GM12865 (cell line): ENCODE measurements around the gene CERS3.
A peak's percentile ranks its signal among the peaks of the same experiment; 100 is the strongest.

Source experiments
- DNase-seq: peaks from one replicate; pipeline ENCODE4 v3.0.0; 2010; ENCODE audit warnings: low read depth
- H3K4me3 ChIP-seq: 2 replicates; pipeline ENCODE4 v1.5.1; 2011; ENCODE audit warnings: mild to moderate bottlenecking, low read depth, low read length, control low read depth
- CTCF ChIP-seq: IDR thresholded peaks from 2 replicates; pipeline ENCODE4 v1.5.1; 2011; ENCODE audit warnings: low read length, control low read depth, low read depth, inconsistent platforms; ENCODE audit not compliant: insufficient read depth; ENCODE audit errors: missing control alignments

CERS3 gene

DNA sequence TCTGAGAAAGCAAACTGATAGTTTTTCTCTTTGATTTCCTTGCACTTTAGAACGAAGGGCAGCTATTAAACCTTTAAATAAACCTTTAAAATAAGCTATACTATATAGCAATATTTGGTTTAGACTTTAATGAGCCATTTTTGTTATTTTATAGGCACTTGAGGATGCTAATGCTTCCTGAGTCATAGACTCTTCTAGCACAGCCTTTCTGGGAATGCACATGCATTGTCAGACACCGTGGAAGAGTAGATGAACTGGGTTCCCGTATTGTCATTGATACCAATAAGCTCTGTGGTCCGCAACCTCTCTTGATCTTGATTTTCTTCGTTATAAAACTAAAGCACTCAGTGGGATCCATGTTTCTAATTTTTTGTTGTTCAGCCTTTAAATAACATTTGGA is 27.6 kb downstream of the CERS3 start:
- no peak for TF ChIP-seq CTCF
- no peak for DNase-seq
- no peak overlapping the region for H3K4me3 ChIP-seq

- no peak for TF ChIP-seq CTCF
- DNase-seq = no peak
- H3K4me3 ChIP-seq = no peak overlapping the region
Measured at GRCh38 chr15:100500226-100500990, 28.3 kb downstream of the CERS3 start.

GRCh38 chr15:100495861-100496260 is 32.9 kb downstream of the CERS3 start:
- DNase-seq = no peak
- TF ChIP-seq CTCF = no peak
- H3K4me3 ChIP-seq = no peak overlapping the region

DNA sequence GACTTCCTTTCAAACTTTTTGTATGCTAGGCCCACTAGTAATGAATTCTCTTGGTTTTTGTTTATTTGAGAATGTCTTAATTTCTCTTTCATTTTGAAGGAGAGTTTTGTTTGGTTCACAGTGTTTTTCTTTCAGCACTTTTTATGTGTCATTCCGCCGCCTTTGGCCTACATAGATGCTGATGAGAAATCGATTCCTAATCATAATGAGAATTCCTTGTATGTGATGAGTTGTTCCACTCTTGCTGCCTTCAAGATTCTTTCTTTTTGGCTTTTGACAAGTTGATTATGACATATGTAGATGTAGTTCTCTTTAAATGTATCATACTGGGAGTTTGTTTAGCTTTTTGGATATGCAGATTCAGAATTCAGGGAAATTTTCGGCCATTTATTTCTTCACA is 35.5 kb downstream of the CERS3 start:
- peak; percentile 3 for DNase-seq
- TF ChIP-seq CTCF = no peak
- H3K4me3 ChIP-seq = no peak overlapping the region

GRCh38 chr15:100484443-100484842 is 44.3 kb downstream of the CERS3 start:
- H3K4me3 ChIP-seq = no peak overlapping the region
- DNase-seq = no peak
- TF ChIP-seq CTCF = no peak

DNA sequence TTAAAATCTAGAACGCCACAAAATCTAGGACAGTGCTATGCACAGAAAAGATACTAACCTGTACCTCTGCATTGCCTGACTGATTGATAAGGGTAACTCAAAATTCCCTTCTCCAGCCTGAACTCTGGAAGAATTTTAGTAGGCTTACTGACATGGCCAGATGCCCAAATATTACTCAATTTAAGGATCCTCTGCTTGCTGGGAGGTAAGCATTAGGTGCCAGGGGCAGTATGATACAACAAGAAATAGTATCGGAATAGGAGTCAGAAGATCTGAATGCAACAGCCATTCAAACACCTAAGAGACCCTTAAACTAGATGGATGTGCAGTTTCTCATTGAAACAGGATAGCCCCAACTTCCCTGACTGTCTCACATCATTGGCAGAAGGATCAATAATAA is 45.4 kb downstream of the CERS3 start:
- H3K4me3 ChIP-seq = no peak overlapping the region
- DNase-seq = no peak
- no peak for TF ChIP-seq CTCF

DNA sequence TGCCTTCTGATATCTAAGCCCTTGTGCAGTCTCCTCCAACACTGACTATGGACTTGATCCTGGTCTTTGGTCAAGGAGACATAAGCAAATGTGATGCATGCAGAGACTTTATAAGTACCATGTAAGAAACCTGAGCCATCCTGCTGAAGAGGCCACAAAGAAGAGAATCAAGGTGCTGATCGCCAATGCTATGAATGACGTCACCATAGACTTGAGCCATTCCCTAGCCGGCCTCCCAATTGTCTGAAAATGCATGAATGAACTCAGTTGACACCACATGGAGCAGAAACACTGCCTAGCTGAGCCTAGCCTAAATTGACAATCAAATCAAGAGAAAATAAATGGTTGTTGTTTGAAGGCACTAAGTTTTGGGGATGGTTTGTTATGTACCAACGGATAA is 51.9 kb downstream of the CERS3 start:
- no peak for DNase-seq
- no peak overlapping the region for H3K4me3 ChIP-seq
- TF ChIP-seq CTCF = no peak
